T-cell (primary cell): Measurements from ENCODE around the gene NAGPA. TPM values are rescaled to one million over a fixed set of nuclear protein-coding genes. Genes with fewer than 3 reads are reported as not detected.

Experiments used
- ATAC-seq, 4 experiments: fragments of 200-7000 bp in 3 of 4; fragments of 150-1000 bp in 1 of 4; cut with Tn5 transposase; replicated peaks in 1 of 4; 1 replicate in 3 of 4; 2 replicates in 1 of 4; pipeline ENCODE4 v1.10.0; 2021; ENCODE audit warnings: moderate library complexity in 3 of 4, mild to moderate bottlenecking in 2 of 4, moderate number of reproducible peaks in 1 of 4
- CTCF ChIA-PET, 2 donors: fragments of 300-600 bp; sonication (Branson Sonifier 250); formaldehyde crosslinking; loops; one replicate each; lab custom pipeline; 2022; ENCODE audit warnings: antibody characterized with exemption in 2 of 2; lab: Charles Lee
- POLR2A ChIA-PET, 2 donors: fragments of 300-600 bp; sonication (Branson Sonifier 250); formaldehyde crosslinking; loops; one replicate each; lab custom pipeline; 2022; ENCODE audit warnings: antibody characterized with exemption in 2 of 2; lab: Charles Lee
- DNase-seq, 35 experiments: peaks; one replicate each; pipeline versions ENCODE4 v3.0.0 to v3.0.0-alpha.2; 2013 to 2023
- H3K27ac ChIP-seq: one replicate; pipeline ENCODE4 v1.5.1; 2013; ENCODE audit warnings: low read length
- H3K27me3 ChIP-seq, 2 experiments: replicated peaks in 1 of 2; 1 replicate in 1 of 2; 2 replicates in 1 of 2; pipeline versions ENCODE4 v1.6.1 to v1.7.0; 2013; ENCODE audit warnings: low read length in 1 of 2, mixed read lengths in 1 of 2; ENCODE audit not compliant: control insufficient read depth in 2 of 2, insufficient read depth in 2 of 2; ENCODE audit errors: extremely low read depth in 1 of 2
- H3K36me3 ChIP-seq, 2 donors: 1 replicate in 1 of 2; 2 replicates in 1 of 2; pipeline versions ENCODE4 v1.6.1 to v1.7.0; 2013; ENCODE audit warnings: low read length in 1 of 2; ENCODE audit not compliant: control insufficient read depth in 2 of 2, insufficient read depth in 1 of 2; ENCODE audit errors: extremely low read depth in 1 of 2
- H3K4me1 ChIP-seq, 2 experiments: 1 replicate in 1 of 2; 2 replicates in 1 of 2; pipeline versions ENCODE4 v1.6.1 to v1.7.0; 2013; ENCODE audit warnings: low read length in 2 of 2, mixed read lengths in 1 of 2; ENCODE audit not compliant: insufficient read depth in 2 of 2, control insufficient read depth in 1 of 2; ENCODE audit errors: extremely low read depth in 1 of 2
- H3K4me3 ChIP-seq, 2 donors: 1 replicate in 1 of 2; 2 replicates in 1 of 2; pipeline versions ENCODE4 v1.5.1 to v1.7.0; 2013; ENCODE audit warnings: mild to moderate bottlenecking in 2 of 2, low read length in 1 of 2, moderate library complexity in 1 of 2; ENCODE audit not compliant: control insufficient read depth in 1 of 2; ENCODE audit errors: extremely low read depth in 1 of 2
- H3K9me3 ChIP-seq: 2 replicates; pipeline ENCODE4 v1.7.0; 2013
- H3K27ac Mint-ChIP-seq, 2 donors: one replicate each; pipeline ENCODE4 v1.8.0; 2020 to 2021; ENCODE audit warnings: mild to moderate bottlenecking in 2 of 2, mixed read lengths in 2 of 2
- H3K27me3 Mint-ChIP-seq, 2 donors: one replicate each; pipeline ENCODE4 v1.8.0; 2021 to 2022; ENCODE audit warnings: mixed read lengths in 2 of 2
- H3K36me3 Mint-ChIP-seq: one replicate; pipeline ENCODE4 v1.8.0; 2021; ENCODE audit warnings: mixed read lengths
- H3K4me1 Mint-ChIP-seq, 3 donors: one replicate each; pipeline ENCODE4 v1.8.0; 2020 to 2022; ENCODE audit warnings: mixed read lengths in 3 of 3, mild to moderate bottlenecking in 1 of 3
- H3K4me3 Mint-ChIP-seq, 3 donors: one replicate each; pipeline ENCODE4 v1.8.0; 2020 to 2022; ENCODE audit warnings: mild to moderate bottlenecking in 3 of 3, mixed read lengths in 3 of 3, moderate library complexity in 3 of 3
- H3K9me3 Mint-ChIP-seq, 3 donors: one replicate each; pipeline ENCODE4 v1.8.0; 2020 to 2022; ENCODE audit warnings: mixed read lengths in 3 of 3
- WGBS: methylation state at CpG from one replicate; pipeline ENCODE4 v1.1.5; 2013; ENCODE audit warnings: missing lambda C conversion rate; ENCODE audit not compliant: insufficient coverage; 5-methylcytosine and 5-hydroxymethylcytosine counted together
- total RNA-seq, 35 experiments: library from RNA in 6 of 35; stranded (reverse) in 6 of 35; fragments of 120-200 nt in 1 of 35; gene quantifications; one replicate each; pipeline versions ENCODE4 v1.2.1 to v1.2.4 and lab custom pipeline; 2013 to 2026

The NAGPA gene
- total RNA-seq, 5 donors from 2014 or later (not counting 1 experiment from before 2014, with no cell fraction given), result 26.2 to 33.6 (median 29.7) TPM

- CTCF ChIA-PET, result no interaction called here
- Mint-ChIP-seq H3K27me3 (no peaks in the 10 kb centered on the region), H3K4me1 (peaks cover 16 to 23% (median 18%) of the 10 kb centered on the region in 3 donors), H3K9me3 (no peaks in the 10 kb centered on the region), H3K27ac (peak overlapping the region; percentile 61 to 70), H3K4me3 (peak overlapping the region; percentile 77 to 87 (median 78)), H3K36me3 (peaks cover 18% of the 10 kb centered on the region)
- peak overlapping the region; percentile 79 to 84 for H3K4me3 ChIP-seq
- H3K36me3 ChIP-seq, result peaks cover 0 to 8% of the 10 kb centered on the region in 2 donors
- DNase-seq (no peak), ATAC-seq (no peak)
- peaks cover 10 to 20% of the 10 kb centered on the region in 2 experiments for H3K4me1 ChIP-seq
- H3K27me3 ChIP-seq, result no peaks in the 10 kb centered on the region
- WGBS, result 49% methylated on average over 7 of the region's 12 CpGs
- POLR2A ChIA-PET, result no interaction called here
- no peak overlapping the region for H3K27ac ChIP-seq
- no peaks in the 10 kb centered on the region for H3K9me3 ChIP-seq
Measured at GRCh38 chr16:5032748-5033167, 977 bp downstream of the NAGPA start.

GRCh38 chr16:5031601-5032000 is 2.1 kb downstream of the NAGPA start:
- peaks cover 21% of the 10 kb centered on the region for H3K36me3 Mint-ChIP-seq

GRCh38 chr16:5030251-5030870 is 3.4 kb downstream of the NAGPA start:
- H3K4me1 ChIP-seq, result peaks cover 10 to 20% of the 10 kb centered on the region in 2 experiments
- no peak overlapping the region for H3K27ac Mint-ChIP-seq
- H3K27me3 ChIP-seq, result no peaks in the 10 kb centered on the region
- no peaks in the 10 kb centered on the region for H3K27me3 Mint-ChIP-seq
- H3K9me3 ChIP-seq, result no peaks in the 10 kb centered on the region
- H3K4me3 Mint-ChIP-seq, result no peak overlapping the region
- peaks cover 16 to 23% (median 18%) of the 10 kb centered on the region in 3 donors for H3K4me1 Mint-ChIP-seq
- H3K9me3 Mint-ChIP-seq, result no peaks in the 10 kb centered on the region
- H3K4me3 ChIP-seq, result no peak overlapping the region
- POLR2A ChIA-PET, result no interaction called here
- peaks cover 4 to 17% of the 10 kb centered on the region in 2 donors for H3K36me3 ChIP-seq
- 94% methylated on average over 12 of the region's 12 CpGs for whole genome bisulfite sequencing
- CTCF ChIA-PET, result no interaction called here
- DNase-seq, result no peak
- peaks cover 21% of the 10 kb centered on the region for H3K36me3 Mint-ChIP-seq
- no peak overlapping the region for H3K27ac ChIP-seq
- no peak for ATAC-seq

More at GRCh38 chr16:5031601-5032000, 2.1 kb downstream of the NAGPA start:
- POLR2A ChIA-PET, result no interaction called here
- CTCF ChIA-PET, result no interaction called here
- 91% methylated on average over 7 of the region's 7 CpGs for whole genome bisulfite sequencing
- peaks cover 4 to 14% of the 10 kb centered on the region in 2 donors for H3K36me3 ChIP-seq
- no peak overlapping the region for H3K27ac Mint-ChIP-seq
- H3K27me3 ChIP-seq, result no peaks in the 10 kb centered on the region
- no peak for ATAC-seq
- H3K4me1 Mint-ChIP-seq, result peaks cover 16 to 23% (median 18%) of the 10 kb centered on the region in 3 donors
- H3K27me3 Mint-ChIP-seq, result no peaks in the 10 kb centered on the region
- H3K27ac ChIP-seq, result no peak overlapping the region
- H3K9me3 ChIP-seq, result no peaks in the 10 kb centered on the region
- peak overlapping the region; percentile 51 to 77 (median 57) for H3K4me3 Mint-ChIP-seq
- no peaks in the 10 kb centered on the region for H3K9me3 Mint-ChIP-seq
- H3K4me3 ChIP-seq, result no peak overlapping the region
- H3K4me1 ChIP-seq, result peaks cover 10 to 20% of the 10 kb centered on the region in 2 experiments
- no peak for DNase-seq

- Histone ChIP-seq H3K9me3 (no peaks in the 10 kb centered on the region), H3K27me3 (no peaks in the 10 kb centered on the region), H3K4me1 (peaks cover 4 to 12% of the 10 kb centered on the region in 2 experiments), H3K36me3 (peaks cover 4 to 17% of the 10 kb centered on the region in 2 donors), H3K27ac (no peak overlapping the region), H3K4me3 (no peak overlapping the region)
- Mint-ChIP-seq H3K4me3 (no peak overlapping the region), H3K4me1 (peaks cover 10 to 13% (median 10%) of the 10 kb centered on the region in 3 donors), H3K27ac (no peak overlapping the region), H3K9me3 (no peaks in the 10 kb centered on the region), H3K36me3 (peaks cover 25% of the 10 kb centered on the region), H3K27me3 (no peaks in the 10 kb centered on the region)
- ATAC-seq, result no peak
- no peak for DNase-seq
- WGBS, result 91% methylated on average over 15 of the region's 18 CpGs
- ChIA-PET CTCF (no interaction called here), POLR2A (no interaction called here)
Measured at GRCh38 chr16:5028950-5029475, 4.7 kb downstream of the NAGPA start.

- peaks cover 0 to 6% of the 10 kb centered on the region in 2 experiments for H3K4me1 ChIP-seq
- Mint-ChIP-seq H3K36me3 (peaks cover 23% of the 10 kb centered on the region), H3K4me3 (no peak overlapping the region), H3K27ac (no peak overlapping the region), H3K4me1 (peaks cover 3 to 7% (median 5%) of the 10 kb centered on the region in 3 donors), H3K9me3 (no peaks in the 10 kb centered on the region), H3K27me3 (no peaks in the 10 kb centered on the region)
- no peak overlapping the region for H3K27ac ChIP-seq
- H3K27me3 ChIP-seq, result no peaks in the 10 kb centered on the region
- no peak overlapping the region for H3K4me3 ChIP-seq
- ATAC-seq, result no peak
- no peaks in the 10 kb centered on the region for H3K9me3 ChIP-seq
- ChIA-PET POLR2A (no interaction called here), CTCF (no interaction called here)
- DNase-seq, result no peak
- H3K36me3 ChIP-seq, result peaks cover 4 to 17% of the 10 kb centered on the region in 2 donors
- 95% methylated on average over 24 of the region's 32 CpGs for WGBS
Measured at GRCh38 chr16:5027575-5028235, 6.0 kb downstream of the NAGPA start.

- H3K27me3 Mint-ChIP-seq, result peaks cover 0 to under 1% of the 10 kb centered on the region in 2 donors
- peaks cover 22% of the 10 kb centered on the region for H3K36me3 Mint-ChIP-seq
- H3K27ac Mint-ChIP-seq, result no peak overlapping the region
- no peak overlapping the region for H3K4me3 Mint-ChIP-seq
- Histone ChIP-seq H3K4me3 (no peak overlapping the region), H3K9me3 (no peaks in the 10 kb centered on the region), H3K36me3 (peaks cover 4 to 17% of the 10 kb centered on the region in 2 donors), H3K27me3 (no peaks in the 10 kb centered on the region), H3K4me1 (no peaks in the 10 kb centered on the region), H3K27ac (no peak overlapping the region)
- H3K4me1 Mint-ChIP-seq, result peaks cover 0 to 3% (median 3%) of the 10 kb centered on the region in 3 donors
- 97% methylated on average over 6 of the region's 7 CpGs for WGBS
- ChIA-PET POLR2A (no interaction called here), CTCF (no interaction called here)
- ATAC-seq, result no peak
- no peak for DNase-seq
- no peaks in the 10 kb centered on the region for H3K9me3 Mint-ChIP-seq
Measured at GRCh38 chr16:5027086-5027485, 6.6 kb downstream of the NAGPA start.
